GM12878 (cell line): ENCODE data around the gene GRM5. TPM values are rescaled to one million over a fixed set of nuclear protein-coding genes. Genes with fewer than 3 reads are reported as not detected.

Experiments used
- ATAC-seq: fragments of 200-7000 bp; cut with Tn5 transposase; 3 replicates; pipeline ENCODE4 v1.9.1; 2020; ENCODE audit warnings: mild to moderate bottlenecking, moderate library complexity
- BruUV-seq: library from RNA; stranded (reverse); fragments of 400-500 nt; replicated peaks from 2 replicates; lab custom pipeline; 2021; lab: Mats Ljungman, UMichigan
- CTCF ChIA-PET: fragments of 300-600 bp; sonication (Branson Sonifier 250); formaldehyde crosslinking; extraction: SDS; loops from one replicate; lab custom pipeline; 2021; ENCODE audit warnings: inconsistent platforms; lab: Yijun Ruan, JAX
- POLR2A ChIA-PET: fragments of 350-600 bp; formaldehyde crosslinking; extraction: SDS; loops from one replicate; lab custom pipeline; 2021; ENCODE audit warnings: inconsistent platforms; lab: Charles Lee
- RAD21 ChIA-PET: fragments of 300-600 bp; sonication (Branson Sonifier 250); formaldehyde crosslinking; loops from one replicate; lab custom pipeline; 2023; ENCODE audit warnings: antibody characterized with exemption; ENCODE audit not compliant: unreplicated experiment; lab: Charles Lee
- SMC1A ChIA-PET: fragments of 300-600 bp; sonication (Branson Sonifier 250); formaldehyde crosslinking; loops from one replicate; lab custom pipeline; 2023; ENCODE audit not compliant: unreplicated experiment, uncharacterized antibody; lab: Charles Lee
- DNase-seq: peaks from one replicate; pipeline ENCODE4 v3.0.0-alpha.2; 2011; ENCODE audit warnings: low read depth, low spot score
- FAIRE-seq: peaks from 3 replicates; lab custom pipeline; 2011; peaks lifted over from hg19 to GRCh38; lab: Jason Lieb, UNC
- H2AFZ ChIP-seq: 2 replicates; pipeline ENCODE4 v1.6.0; 2011; ENCODE audit warnings: low read depth, low read length, control low read depth; ENCODE audit not compliant: control insufficient read depth
- H3K27ac ChIP-seq: 2 replicates; pipeline ENCODE4 v1.5.1; 2011; ENCODE audit warnings: control low read depth; ENCODE audit not compliant: control insufficient read depth, insufficient read depth
- H3K27me3 ChIP-seq, 2 experiments: replicated peaks in 1 of 2; 2 replicates each; pipeline versions ENCODE4 v1.6.0 to v1.6.1; 2011; ENCODE audit warnings: low read length in 1 of 2; ENCODE audit not compliant: control insufficient read depth in 2 of 2, insufficient read depth in 2 of 2
- H3K36me3 ChIP-seq, 2 experiments: 2 replicates each; pipeline ENCODE4 v1.5.1; 2011; ENCODE audit warnings: low read length in 1 of 2; ENCODE audit not compliant: control insufficient read depth in 2 of 2, insufficient read depth in 2 of 2
- H3K4me1 ChIP-seq: 2 replicates; pipeline ENCODE4 v1.6.1; 2011; ENCODE audit warnings: mild to moderate bottlenecking, low read length, moderate library complexity, mixed read lengths; ENCODE audit not compliant: control insufficient read depth, insufficient read depth
- H3K4me2 ChIP-seq: 2 replicates; pipeline ENCODE4 v1.6.0; 2011; ENCODE audit warnings: control low read depth; ENCODE audit not compliant: control insufficient read depth, insufficient read depth
- H3K4me3 ChIP-seq: fragments of 200-600 bp; sonication (generic); 2 replicates; pipeline ENCODE4 v1.5.1; 2016
- H3K79me2 ChIP-seq: 2 replicates; pipeline ENCODE4 v1.6.0; 2011; ENCODE audit warnings: low read length; ENCODE audit not compliant: control insufficient read depth, insufficient read depth
- H3K9ac ChIP-seq: 2 replicates; pipeline ENCODE4 v1.8.0; 2011; ENCODE audit warnings: low read length, control low read depth, mixed read lengths; ENCODE audit not compliant: control insufficient read depth, insufficient read depth
- H3K9me3 ChIP-seq: replicated peaks from 3 replicates; pipeline ENCODE4 v1.5.1; 2011; ENCODE audit warnings: mild to moderate bottlenecking, low read length; ENCODE audit not compliant: control insufficient read depth, insufficient read depth
- H4K20me1 ChIP-seq: 2 replicates; pipeline ENCODE4 v1.6.0; 2011; ENCODE audit not compliant: control insufficient read depth, insufficient read depth
- BCL11A ChIP-seq: IDR thresholded peaks from 2 replicates; pipeline ENCODE4 v1.6.1; 2011; ENCODE audit warnings: low read depth, low read length
- E2F4 ChIP-seq: IDR thresholded peaks from 2 replicates; pipeline ENCODE4 v1.6.1; 2012; ENCODE audit warnings: low read depth, low read length, improper control_type of control experiment
- EP300 ChIP-seq, 2 experiments: fragments of 150-350 bp in 1 of 2; IDR thresholded peaks; 2 replicates each; pipeline ENCODE4 v1.6.1; 2011 to 2012; ENCODE audit warnings: low read depth in 2 of 2, low read length in 2 of 2, borderline replicate concordance in 1 of 2, improper control_type of control experiment in 1 of 2, inconsistent platforms in 1 of 2; ENCODE audit not compliant: control insufficient read depth in 1 of 2
- ETV6 ChIP-seq, 2 experiments: fragments of 450-650 bp in 1 of 2; IDR thresholded peaks in 1 of 2; conservative IDR thresholded peaks in 1 of 2; 2 replicates each; pipeline ENCODE4 v1.6.1; 2014; ENCODE audit warnings: antibody characterized with exemption in 1 of 2, borderline replicate concordance in 1 of 2, low read depth in 1 of 2, mild to moderate bottlenecking in 1 of 2, moderate library complexity in 1 of 2
- MEF2A ChIP-seq: IDR thresholded peaks from 2 replicates; pipeline ENCODE4 v1.6.1; 2011; ENCODE audit warnings: low read depth, mild to moderate bottlenecking, low read length, moderate library complexity; ENCODE audit not compliant: insufficient read depth
- PAX5 ChIP-seq: IDR thresholded peaks from 2 replicates; pipeline ENCODE4 v1.6.1; 2011; ENCODE audit warnings: low read depth, low read length, borderline replicate concordance
- PML ChIP-seq: IDR thresholded peaks from 2 replicates; pipeline ENCODE4 v1.6.1; 2012; ENCODE audit warnings: low read length, inconsistent platforms
- SKIL ChIP-seq: fragments of 450-650 bp; IDR thresholded peaks from 2 replicates; pipeline ENCODE4 v1.6.1; 2017; ENCODE audit warnings: mild to moderate bottlenecking, low read depth, inconsistent platforms; ENCODE audit not compliant: poor library complexity, severe bottlenecking
- SREBF1 ChIP-seq: IDR thresholded peaks from 2 replicates; pipeline ENCODE4 v1.6.1; 2012; ENCODE audit warnings: mild to moderate bottlenecking, low read length
- YBX1 ChIP-seq: fragments of 450-650 bp; IDR thresholded peaks from 2 replicates; pipeline ENCODE4 v1.6.1; 2016; ENCODE audit warnings: antibody characterized with exemption
- WGBS: methylation state at CpG from one replicate; pipeline ENCODE4 v1.1.6; 2016; ENCODE audit warnings: low lambda C conversion rate; ENCODE audit not compliant: insufficient replicate concordance, insufficient coverage; ENCODE audit errors: missing lambda C conversion rate; 5-methylcytosine and 5-hydroxymethylcytosine counted together
- in situ Hi-C: fragments of 300-500 bp; cut with MboI; formaldehyde crosslinking; loops from 9 replicates; pipeline ENCODE4 v1.14.3; 2018; ENCODE audit warnings: mixed read lengths
- intact Hi-C: fragments of 100-400 bp; cut with micrococcal nuclease; formaldehyde crosslinking; loops from one replicate; pipeline ENCODE4 v1.14.2; 2022; ENCODE audit not compliant: unreplicated experiment
- polyA plus RNA-seq, 11 experiments: library from polyadenylated mRNA; depleted of rRNA in 4 of 11; unstranded in 6 of 11; stranded (reverse) in 5 of 11; fragments of >200 nt; fragmentation: Nextera tagmentation in 4 of 11; fragmentation: Illumina TruSeq in 1 of 11; extraction: Ambion mirVana in 4 of 11; extraction: Trizol in 1 of 11; gene quantifications; 1 replicate in 1 of 11; 2 replicates in 10 of 11; pipeline versions ENCODE4 v1.2.1 to v1.2.3, GENCODE V29; 2011 to 2016; ENCODE audit warnings: inconsistent platforms in 2 of 11, missing spikeins in 2 of 11, low read depth in 1 of 11
- total RNA-seq, 4 experiments: library from RNA; depleted of rRNA in 3 of 4; stranded (reverse); fragments of >200 nt in 3 of 4; fragmentation: Illumina TruSeq in 1 of 4; extraction: Trizol in 1 of 4; gene quantifications; 2 replicates each; pipeline versions ENCODE4 v1.2.1 to v1.2.3, GENCODE V29; 2013 to 2021
- TF ChIP-seq, protein P1 (sequence below): fragments of 450-650 bp; IDR thresholded peaks from 2 replicates; pipeline ENCODE4 v1.6.1; 2017; ENCODE audit warnings: mild to moderate bottlenecking, moderate library complexity
- TF ChIP-seq, protein P2 (sequence below), 3 experiments: IDR thresholded peaks in 2 of 3; conservative IDR thresholded peaks in 1 of 3; 2 replicates each; pipeline ENCODE4 v1.5.1; 2011; ENCODE audit warnings: low read depth in 3 of 3, low read length in 3 of 3, mild to moderate bottlenecking in 3 of 3, control low read depth in 2 of 3, moderate library complexity in 2 of 3, inconsistent platforms in 1 of 3, mixed read lengths in 1 of 3; ENCODE audit not compliant: control insufficient read depth in 2 of 3, insufficient read depth in 1 of 3; ENCODE audit errors: extremely low read depth in 1 of 3

GRM5 gene
- total and polyA plus RNA-seq, 10 of the 15 experiments (the other 5 are each of a cell fraction or from before 2014, with no cell fraction given) = not detected

GRCh38 chr11:88770475-88771079 is 295.2 kb downstream of the GRM5 start:
- DNase-seq (no peak), FAIRE-seq (no peak), ATAC-seq (no peak)
- H3K4me2 ChIP-seq = no peak overlapping the region
- ChIA-PET RAD21 (no interaction called here), CTCF (no interaction called here), POLR2A (no interaction called here), SMC1A (no interaction called here)
- no peak overlapping the region for H2AFZ ChIP-seq
- H3K79me2 ChIP-seq = no peaks in the 10 kb centered on the region
- in situ Hi-C loops = no loop called here
- WGBS = 0% methylated on average over 3 of the region's 3 CpGs
- no peaks in the 10 kb centered on the region for H3K36me3 ChIP-seq
- intact Hi-C loops = no loop called here
- H3K4me1 ChIP-seq = no peaks in the 10 kb centered on the region
- no TSS peak for BruUV-seq
- TF ChIP-seq PML (no peak), E2F4 (no peak), SREBF1 (no peak), MEF2A (no peak), BCL11A (no peak), YBX1 (no peak), SKIL (no peak), PAX5 (no peak), ETV6 (conservative IDR thresholded peaks at IDR 0.05 in 1 of 2, IDR thresholded peaks at IDR 0.05 in 1 of 2; ENCODE audit: borderline replicate concordance in 1 of 2, low read depth in 1 of 2) (no peak), EP300 (IDR thresholded peaks at IDR 0.05; ENCODE audit: borderline replicate concordance in 1 of 2, control insufficient read depth in 1 of 2, low read depth in 2 of 2, low read length in 2 of 2) (no peak)
- TF ChIP-seq, protein P1, sequence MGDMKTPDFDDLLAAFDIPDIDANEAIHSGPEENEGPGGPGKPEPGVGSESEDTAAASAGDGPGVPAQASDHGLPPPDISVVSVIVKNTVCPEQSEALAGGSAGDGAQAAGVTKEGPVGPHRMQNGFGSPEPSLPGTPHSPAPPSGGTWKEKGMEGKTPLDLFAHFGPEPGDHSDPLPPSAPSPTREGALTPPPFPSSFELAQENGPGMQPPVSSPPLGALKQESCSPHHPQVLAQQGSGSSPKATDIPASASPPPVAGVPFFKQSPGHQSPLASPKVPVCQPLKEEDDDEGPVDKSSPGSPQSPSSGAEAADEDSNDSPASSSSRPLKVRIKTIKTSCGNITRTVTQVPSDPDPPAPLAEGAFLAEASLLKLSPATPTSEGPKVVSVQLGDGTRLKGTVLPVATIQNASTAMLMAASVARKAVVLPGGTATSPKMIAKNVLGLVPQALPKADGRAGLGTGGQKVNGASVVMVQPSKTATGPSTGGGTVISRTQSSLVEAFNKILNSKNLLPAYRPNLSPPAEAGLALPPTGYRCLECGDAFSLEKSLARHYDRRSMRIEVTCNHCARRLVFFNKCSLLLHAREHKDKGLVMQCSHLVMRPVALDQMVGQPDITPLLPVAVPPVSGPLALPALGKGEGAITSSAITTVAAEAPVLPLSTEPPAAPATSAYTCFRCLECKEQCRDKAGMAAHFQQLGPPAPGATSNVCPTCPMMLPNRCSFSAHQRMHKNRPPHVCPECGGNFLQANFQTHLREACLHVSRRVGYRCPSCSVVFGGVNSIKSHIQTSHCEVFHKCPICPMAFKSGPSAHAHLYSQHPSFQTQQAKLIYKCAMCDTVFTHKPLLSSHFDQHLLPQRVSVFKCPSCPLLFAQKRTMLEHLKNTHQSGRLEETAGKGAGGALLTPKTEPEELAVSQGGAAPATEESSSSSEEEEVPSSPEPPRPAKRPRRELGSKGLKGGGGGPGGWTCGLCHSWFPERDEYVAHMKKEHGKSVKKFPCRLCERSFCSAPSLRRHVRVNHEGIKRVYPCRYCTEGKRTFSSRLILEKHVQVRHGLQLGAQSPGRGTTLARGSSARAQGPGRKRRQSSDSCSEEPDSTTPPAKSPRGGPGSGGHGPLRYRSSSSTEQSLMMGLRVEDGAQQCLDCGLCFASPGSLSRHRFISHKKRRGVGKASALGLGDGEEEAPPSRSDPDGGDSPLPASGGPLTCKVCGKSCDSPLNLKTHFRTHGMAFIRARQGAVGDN = no peak
- TF ChIP-seq, protein P2, sequence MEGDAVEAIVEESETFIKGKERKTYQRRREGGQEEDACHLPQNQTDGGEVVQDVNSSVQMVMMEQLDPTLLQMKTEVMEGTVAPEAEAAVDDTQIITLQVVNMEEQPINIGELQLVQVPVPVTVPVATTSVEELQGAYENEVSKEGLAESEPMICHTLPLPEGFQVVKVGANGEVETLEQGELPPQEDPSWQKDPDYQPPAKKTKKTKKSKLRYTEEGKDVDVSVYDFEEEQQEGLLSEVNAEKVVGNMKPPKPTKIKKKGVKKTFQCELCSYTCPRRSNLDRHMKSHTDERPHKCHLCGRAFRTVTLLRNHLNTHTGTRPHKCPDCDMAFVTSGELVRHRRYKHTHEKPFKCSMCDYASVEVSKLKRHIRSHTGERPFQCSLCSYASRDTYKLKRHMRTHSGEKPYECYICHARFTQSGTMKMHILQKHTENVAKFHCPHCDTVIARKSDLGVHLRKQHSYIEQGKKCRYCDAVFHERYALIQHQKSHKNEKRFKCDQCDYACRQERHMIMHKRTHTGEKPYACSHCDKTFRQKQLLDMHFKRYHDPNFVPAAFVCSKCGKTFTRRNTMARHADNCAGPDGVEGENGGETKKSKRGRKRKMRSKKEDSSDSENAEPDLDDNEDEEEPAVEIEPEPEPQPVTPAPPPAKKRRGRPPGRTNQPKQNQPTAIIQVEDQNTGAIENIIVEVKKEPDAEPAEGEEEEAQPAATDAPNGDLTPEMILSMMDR (IDR thresholded peaks at IDR 0.05 in 2 of 3, conservative IDR thresholded peaks at IDR 0.05 in 1 of 3; ENCODE audit: control insufficient read depth in 2 of 3, extremely low read depth in 1 of 3, insufficient read depth in 1 of 3, low read depth in 3 of 3, low read length in 3 of 3) = no peak
- no peak overlapping the region for H3K27ac ChIP-seq
- H3K9me3 ChIP-seq = no peaks in the 10 kb centered on the region
- no peak overlapping the region for H3K9ac ChIP-seq
- H3K4me3 ChIP-seq = no peak overlapping the region
- no peaks in the 10 kb centered on the region for H4K20me1 ChIP-seq
- no peaks in the 10 kb centered on the region for H3K27me3 ChIP-seq
